ENCODE data around the gene COL9A3.

COL9A3 gene

DNA sequence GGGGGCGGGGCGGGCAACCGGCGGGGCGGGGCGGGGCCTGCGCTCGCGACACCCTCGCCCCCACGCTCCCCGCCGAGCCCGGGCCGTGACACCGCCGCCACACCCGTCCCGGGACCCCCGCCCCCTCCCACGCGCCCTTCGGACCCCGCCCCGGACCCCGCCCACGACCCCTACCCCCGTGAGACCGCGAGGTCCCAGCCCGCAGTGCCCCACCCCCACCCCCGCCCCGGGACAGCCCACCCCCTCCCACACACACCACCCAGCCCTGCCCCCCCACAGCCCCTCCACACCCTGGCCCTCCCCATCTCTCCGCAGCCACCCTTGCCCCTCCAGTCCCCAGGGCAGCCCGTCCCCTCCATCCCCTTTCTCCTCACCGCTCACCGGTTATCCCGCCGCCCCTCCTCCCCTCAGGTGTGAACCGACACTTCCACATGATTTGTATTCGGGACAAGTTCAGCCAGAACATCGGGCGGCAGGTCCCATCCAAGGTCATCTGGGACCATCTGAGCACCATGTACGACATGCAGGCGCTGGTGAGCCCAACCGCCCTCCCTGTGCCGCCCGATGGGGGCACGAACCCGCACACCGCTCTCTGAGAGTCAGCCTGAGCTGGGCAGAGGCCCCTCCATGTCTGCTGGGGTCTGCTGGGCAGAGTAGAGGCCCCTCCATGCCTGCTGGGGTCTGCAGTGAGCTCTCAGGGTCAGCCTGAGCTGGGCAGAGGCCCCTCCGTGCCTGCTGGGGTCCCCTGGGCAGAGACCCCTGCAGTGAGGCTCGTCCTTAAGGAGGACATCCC, 20.0 kb upstream of the COL9A3 start:
- DNase-seq (ENCODE audit: low read depth), result no peak

DNA sequence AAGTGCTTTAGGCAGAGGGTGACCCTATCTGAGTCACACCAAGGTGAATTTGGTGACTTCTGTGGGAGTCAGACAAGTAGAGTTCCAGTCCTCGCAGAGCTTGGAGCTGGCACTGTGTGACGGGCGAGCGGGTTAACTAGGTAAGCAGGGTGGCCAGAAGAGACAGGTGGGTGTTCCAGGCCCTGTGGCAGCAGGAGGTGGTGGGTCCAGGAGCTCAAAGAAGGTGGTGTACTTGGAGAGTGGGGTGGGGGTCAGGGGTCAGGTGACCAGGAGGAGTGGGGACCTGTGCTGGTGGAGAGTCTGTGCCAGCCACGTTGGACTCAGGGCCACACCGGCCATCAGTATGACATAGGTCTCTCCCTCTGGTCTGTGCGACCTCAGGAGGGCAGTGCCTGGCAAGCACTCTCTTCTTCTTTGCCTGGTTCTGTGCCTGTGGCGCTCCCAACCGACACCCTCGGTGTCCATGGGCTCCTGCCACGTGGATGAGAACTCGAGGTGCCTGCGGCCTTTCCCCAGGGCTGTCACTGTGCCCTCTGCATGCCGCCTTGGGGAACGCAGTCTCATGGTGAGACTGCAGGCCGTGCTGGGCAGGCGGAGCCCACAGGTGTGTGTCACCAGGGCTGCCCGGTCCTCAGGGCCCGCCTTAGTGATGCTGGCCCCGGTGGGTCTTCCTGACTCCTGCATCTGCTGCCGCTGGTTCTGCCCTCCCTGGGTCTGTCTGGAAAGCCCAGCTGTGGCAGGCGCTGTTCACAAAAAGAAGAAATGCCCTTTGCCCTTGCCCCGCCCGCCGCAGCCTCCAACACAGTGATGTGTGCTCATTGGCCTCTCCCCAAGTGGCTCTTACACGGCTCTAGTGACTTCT, 18.9 kb upstream of the COL9A3 start:
- no peak for DNase-seq (ENCODE audit: low read depth)

DNA sequence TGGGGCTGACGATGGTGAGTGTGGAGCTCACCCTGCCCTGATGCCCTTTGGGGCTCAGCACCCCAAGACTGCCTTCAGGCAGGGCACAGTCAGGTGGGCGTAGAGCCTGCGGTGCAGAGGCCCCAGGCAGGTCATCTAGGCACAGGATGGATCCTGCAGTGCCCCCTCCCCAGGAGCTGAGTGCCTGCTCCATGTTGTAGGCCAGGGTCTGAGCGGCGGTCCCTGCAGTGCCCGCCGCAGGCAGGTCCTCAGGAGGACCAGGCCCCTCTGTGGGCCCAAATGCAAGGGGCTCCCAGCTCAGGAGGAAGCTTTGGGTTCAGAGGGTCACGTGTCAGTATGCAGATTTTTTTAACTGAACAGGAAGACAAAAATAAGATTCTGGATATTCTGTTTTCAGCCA, 17.8 kb upstream of the COL9A3 start:
- no peak for DNase-seq (ENCODE audit: low read depth)

DNA sequence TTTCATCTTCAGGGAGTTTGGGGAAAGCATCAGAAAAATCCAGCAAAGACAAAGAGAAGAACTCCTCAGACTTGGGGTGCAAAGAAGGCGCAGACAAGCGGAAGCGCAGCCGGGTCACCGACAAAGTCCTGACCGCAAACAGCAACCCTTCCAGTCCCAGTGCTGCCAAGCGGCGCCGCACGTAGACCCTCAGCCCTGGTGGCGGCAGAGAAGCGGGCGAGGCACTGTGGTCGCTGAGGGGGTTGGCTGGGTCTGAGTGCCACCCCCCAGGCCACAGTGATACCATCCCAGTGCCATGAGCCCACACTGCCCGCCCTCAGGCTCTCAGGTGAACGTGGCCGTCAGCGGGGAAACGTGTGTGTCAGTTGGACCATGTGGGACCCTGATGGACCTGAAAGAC, 17.4 kb upstream of the COL9A3 start:
- DNase-seq (ENCODE audit: low read depth), result no peak

DNA sequence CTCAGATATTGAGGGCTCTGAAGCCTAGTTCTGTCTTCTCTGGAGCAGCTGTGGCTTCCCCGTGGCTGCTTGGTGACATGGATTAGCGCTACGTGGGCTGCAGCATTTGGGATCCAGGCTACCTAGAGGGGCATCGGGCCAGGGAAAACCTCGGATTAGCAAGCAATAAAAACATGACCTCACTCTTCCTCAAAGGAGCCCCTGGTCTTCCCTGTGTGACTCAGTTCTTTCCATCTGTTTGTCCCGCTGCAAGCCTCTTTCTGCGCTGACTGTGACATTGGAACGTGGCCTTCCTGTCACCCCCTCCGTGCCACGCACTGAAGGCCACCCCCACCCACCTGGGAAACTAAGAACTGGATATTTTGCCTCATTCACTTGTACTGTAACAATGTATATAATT, 17.0 kb upstream of the COL9A3 start:
- no peak for DNase-seq (ENCODE audit: low read depth)

DNA sequence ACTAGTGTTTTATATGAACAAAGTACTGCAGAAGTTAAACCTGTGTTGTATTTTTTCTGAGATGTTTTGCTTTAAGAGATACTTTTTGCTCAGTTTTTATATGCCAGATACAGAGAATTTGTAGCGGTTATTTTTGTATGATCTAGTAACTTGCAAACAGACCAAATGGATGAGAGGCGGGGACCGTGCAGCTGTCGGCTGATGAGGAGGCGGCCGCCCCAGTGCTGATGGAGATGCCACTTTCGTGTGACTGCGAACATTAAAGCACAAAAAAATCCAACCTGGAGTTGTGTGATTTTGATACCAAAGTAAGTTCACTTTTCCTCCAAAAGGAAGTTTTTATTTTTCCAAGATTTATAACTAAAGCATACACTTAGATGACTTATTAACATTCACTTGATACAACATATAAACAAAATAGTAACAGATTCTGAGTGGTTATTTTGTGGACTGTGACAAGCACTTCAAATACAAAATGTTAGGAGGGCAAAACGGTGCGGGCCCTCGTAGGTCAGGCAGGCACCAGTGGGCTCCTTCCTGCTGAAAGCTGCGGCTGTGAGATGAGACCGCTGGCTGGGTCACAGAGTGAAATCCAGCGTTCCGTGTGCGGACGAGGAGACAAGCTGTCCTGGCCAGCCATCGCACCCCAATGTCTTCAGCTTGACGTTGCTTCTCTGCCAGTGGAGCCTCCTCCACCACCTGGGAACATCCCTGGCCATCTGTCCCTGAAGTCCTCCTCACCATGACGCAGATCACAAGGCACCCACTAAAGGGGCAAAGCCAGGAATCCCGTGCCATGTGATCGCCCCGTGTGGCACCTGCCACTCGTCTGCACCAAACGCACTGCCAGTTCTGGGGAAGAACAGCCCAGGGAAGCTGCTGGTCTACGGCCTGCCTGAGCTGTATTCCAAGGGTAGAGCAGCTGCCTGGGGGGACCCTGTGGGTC, 16.3 kb upstream of the COL9A3 start:
- DNase-seq (ENCODE audit: low read depth), result no peak

DNA sequence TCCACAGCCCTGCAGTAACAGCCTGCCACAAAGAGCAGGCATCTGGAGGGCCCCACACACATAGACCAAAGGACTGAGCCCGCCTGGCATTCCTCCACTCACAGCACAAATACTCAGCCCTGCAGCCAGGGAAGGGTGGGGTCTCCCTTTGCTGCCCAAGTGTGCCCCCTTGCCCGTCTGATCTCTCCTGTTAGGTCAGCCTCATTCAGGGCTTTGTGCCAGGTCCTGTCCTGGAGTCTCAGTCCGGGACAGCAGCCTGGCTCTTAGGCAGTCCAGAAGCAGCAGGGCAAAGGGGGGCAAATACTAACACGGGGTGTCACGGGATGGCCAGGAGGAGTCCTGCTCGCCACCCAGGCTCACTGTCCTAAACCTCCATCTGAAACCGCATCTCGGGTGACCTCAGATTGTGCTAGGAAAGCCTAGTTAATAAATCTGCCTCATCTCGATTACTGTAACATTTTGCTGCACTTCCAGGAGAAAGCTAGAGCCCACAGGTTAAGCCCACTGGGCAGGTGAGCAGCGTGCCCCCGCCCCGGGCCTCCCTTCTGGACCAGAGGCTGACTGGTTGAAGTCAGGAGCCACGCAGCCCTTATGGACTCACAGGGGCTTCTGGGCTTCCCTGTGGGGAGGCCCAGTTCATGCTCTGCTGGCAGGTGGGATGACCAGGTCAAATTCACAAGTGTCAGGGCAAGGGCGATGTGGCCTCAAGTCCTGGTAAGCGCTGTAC, 15.4 kb upstream of the COL9A3 start:
- DNase-seq (ENCODE audit: low read depth), result no peak

DNA sequence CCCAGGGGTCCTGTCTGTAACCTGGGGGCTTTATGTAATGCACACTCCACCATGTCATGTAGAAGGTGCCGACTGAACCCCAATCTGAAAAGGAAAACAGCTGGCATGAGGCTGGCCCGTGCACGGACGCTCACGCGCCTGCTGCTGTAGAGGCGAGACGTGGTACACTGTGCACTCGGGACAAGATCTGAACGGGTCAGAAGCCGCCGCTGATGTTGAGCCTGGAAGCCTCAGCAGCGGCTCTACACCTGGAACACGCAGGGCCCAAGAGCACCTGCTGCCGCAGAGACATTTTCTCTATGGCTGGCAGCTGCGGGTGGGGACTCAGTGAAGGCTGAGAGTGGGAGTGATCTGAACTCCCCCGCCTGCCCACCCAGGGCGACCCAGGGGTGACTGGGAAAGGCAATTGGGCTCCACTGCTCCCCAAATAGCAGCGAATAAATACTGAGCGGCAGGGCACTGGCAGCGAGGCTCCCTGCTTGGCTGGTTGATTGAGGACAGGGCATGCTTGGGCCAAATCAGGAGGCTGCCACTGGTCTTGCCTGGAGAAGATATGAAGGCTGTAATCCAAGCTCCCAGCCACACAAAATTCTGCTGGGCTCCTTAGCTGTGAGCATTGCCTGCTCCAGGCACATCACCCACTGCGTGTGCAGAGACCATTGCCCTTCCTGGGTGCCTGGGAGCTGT, 14.7 kb upstream of the COL9A3 start:
- DNase-seq (ENCODE audit: low read depth), result no peak

DNA sequence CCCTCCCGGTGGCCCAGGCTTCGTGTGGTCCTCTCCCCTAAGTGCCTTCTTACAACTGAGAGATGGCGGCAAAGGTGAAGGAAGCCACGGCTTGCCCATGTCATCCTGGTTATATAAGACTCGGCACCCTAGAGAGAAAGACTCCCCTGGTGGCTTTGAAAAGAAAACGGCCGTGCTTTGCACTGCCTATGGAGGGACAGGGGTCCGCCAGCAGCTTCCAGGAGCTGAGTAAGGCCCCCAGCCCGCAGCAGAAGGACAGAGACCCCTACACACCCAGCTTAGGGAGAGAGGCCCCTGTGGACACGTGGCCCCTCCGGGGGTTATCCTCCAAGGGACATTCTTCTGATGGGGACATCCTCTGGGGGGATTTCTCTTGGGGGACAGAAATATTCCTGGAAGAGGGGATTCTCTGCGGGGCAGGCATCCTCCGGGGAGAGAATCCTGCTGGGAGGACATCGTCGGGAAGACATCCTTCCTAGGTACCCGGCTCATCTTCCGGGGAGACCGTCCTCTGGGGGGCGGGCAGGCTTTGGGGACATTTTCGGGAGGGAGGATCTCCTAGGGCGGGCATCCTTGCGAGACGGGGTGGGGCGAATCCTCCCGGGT, 12.7 kb upstream of the COL9A3 start:
- DNase-seq (ENCODE audit: low read depth), result no peak

DNA sequence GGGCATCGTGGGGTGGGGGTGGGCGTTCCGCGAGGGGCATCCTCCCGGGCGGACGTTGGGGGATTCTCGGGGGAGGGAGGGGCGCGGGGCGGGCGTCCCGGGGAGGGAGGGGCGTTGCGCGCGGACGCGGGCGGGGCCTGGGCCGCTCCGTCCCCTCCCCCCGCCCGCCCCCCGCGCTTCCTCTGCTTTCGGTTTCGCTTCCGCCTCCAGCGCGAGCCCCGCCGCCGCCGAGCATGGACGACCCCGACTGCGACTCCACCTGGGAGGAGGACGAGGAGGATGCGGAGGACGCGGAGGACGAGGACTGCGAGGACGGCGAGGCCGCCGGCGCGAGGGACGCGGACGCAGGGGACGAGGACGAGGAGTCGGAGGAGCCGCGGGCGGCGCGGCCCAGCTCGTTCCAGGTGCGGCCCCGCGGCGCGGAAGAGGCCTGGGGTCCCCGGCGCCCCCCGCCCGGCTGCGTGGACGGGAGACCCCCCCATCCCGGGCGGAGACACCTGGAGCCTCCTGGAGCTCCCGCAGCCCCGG, 12.2 kb upstream of the COL9A3 start, which contains the start of gene OGFR:
TSS of gene OGFR (plus strand) at position 209 of the 528 bp plus-strand sequence. CDS start at position 234, 25 bp downstream.
- peak; percentile 61 for DNase-seq (ENCODE audit: low read depth)

DNA sequence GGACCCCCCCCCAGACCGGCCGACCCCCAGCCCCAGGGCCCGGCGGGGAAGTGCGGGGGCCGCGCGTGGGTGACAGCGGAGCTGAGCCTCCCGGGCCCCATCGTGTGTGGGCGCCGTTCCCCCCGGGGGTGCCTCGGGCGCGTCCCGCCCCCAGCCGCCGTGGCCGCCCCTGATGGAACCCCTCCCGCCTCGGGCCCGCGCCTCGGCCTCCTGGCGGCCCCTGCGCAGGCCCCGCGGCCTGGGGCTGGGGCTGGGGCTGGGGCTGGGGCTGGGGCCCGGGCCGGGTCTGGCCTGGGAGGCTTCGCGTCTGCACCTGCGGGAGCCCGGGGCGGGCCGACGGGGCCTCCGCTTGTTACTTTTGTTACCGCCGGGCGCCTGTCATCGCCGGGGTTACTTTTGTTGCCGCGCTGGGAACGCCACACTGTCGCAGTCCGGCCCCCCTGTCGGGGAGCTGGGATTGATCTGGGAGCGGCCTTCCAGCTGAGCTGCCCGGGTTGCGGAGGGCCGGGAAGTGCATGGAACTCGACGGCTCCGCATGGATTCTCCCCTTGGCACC, 11.6 kb upstream of the COL9A3 start:
- DNase-seq (ENCODE audit: low read depth), result no peak

DNA sequence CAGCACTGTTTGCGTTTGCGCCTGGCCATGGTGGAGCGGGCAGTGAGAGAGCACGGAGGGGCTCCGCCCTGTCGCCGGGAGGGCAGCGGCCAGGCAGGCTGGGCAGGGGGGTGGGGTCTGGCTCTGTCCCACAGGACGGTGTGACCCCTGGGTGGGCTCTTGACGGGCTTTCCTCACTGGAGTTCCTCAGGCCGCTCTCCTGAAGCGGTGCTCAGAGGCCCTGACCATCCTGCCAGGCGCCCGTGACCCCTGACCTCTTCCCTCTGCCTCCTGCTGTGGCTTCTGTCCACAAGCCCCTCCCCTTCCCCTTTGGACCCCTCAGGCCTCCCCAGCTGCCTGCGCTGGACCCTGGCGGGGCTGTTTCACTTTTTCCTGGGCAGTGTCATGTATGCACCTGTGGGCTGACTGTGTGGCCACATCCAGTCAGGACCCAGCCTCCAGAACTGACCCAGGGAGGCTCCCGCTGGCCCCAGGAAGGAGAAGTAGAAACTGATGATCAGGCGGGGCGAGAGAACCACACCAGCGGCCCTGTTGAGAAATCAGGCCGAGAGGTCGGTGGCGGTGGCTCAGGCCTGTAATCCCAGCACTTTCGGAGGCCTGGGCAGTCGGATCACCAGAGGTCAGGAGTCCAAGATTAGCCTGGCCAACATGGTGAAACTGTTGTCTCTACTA, 11.0 kb upstream of the COL9A3 start:
- no peak for DNase-seq (ENCODE audit: low read depth)

DNA sequence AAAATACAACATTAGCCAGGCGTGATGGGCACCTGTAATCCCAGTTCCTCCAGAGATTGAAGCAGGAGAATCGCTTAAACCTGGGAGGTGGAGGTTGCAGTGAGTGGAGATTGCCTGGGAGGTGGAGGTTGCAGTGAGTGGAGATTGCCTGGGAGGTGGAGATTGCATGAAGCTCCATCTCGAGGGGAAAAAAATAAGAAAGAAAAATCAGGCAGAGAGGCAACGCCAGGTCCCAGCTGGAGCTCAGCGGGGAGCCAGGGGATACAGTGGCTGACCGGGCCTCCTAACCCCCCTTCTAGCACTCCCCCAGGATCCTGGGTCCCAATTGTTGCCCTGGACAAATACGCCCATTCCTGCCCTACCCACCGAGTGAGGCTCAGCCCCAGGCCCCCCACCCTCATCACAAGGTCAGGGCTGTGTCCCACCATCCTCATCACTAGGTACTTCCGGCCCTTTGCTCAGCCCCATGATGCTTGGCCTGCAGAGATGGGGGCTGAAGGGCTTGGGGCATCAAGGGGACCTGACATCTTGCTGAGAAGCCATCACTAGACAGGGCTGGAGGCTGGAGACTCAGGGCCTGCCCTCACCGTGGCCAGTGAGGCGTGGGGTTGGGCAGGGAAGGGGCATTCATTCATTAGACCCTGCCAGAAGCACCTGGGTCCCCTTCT, 10.3 kb upstream of the COL9A3 start:
- no peak for DNase-seq (ENCODE audit: low read depth)

DNA sequence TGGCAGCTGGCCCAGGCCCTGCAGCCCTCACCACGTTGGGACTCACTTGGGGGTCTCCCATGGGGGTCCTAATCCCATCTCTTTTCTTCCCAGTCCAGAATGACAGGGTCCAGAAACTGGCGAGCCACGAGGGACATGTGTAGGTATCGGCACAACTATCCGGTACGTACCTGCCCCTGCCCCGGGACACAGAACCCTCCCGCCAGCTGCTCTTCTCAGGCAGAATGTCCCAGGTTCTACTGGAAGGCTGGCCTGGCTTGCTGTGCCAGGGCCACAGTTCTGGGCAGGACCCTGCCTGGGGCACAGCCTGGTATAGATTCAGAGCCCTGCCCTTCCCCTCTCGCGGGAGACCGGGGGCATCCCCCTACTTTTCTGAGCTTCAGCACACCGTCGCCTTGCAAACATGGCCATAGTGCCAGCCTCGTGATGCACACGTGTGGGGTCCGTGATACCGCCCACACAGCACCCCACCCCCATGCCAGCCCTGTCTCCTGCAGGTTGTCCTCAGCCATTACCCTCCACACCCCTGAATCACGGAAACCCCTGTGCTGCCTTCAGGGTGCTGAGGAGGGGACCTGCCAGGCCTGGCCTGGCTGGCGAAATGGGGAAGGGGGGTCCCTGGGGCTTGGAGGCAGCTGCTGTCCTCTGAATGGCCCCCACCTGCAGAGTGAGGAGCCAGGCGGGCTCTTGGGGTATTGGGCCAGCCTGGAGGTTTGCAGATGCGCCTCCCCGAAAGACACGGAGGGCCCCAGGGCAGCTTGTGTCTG, 9.2 kb upstream of the COL9A3 start:
- DNase-seq (ENCODE audit: low read depth), result no peak

DNA sequence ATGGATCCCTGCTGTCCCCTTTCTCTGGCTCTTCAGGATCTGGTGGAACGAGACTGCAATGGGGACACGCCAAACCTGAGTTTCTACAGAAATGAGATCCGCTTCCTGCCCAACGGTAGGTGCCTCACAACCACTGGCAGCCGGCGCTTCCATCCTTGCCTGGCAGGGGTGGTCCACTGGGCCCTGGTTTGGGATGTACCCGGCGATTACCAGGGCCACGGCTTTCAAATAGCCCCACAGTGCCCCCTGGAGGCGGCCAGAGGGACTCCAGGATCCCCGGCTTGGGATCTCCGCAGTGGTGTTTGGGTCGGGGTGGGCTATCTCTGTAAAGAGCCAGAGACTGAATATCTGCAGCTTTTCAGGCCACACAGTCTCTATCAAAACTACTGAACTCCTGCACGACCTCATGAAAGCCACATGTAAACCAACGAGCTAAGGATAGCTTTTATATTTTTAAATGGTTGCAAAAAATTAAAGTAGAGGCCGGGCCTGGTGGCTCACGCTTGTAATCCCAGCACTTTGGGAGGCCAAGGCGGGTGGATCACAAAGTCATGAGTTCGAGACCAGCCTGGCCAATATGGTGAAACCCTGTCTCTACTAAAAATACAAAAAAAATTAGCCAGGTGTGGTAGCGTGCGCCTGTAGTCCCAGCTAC, 8.5 kb upstream of the COL9A3 start:
- peak; percentile 39 for DNase-seq (ENCODE audit: low read depth)

DNA sequence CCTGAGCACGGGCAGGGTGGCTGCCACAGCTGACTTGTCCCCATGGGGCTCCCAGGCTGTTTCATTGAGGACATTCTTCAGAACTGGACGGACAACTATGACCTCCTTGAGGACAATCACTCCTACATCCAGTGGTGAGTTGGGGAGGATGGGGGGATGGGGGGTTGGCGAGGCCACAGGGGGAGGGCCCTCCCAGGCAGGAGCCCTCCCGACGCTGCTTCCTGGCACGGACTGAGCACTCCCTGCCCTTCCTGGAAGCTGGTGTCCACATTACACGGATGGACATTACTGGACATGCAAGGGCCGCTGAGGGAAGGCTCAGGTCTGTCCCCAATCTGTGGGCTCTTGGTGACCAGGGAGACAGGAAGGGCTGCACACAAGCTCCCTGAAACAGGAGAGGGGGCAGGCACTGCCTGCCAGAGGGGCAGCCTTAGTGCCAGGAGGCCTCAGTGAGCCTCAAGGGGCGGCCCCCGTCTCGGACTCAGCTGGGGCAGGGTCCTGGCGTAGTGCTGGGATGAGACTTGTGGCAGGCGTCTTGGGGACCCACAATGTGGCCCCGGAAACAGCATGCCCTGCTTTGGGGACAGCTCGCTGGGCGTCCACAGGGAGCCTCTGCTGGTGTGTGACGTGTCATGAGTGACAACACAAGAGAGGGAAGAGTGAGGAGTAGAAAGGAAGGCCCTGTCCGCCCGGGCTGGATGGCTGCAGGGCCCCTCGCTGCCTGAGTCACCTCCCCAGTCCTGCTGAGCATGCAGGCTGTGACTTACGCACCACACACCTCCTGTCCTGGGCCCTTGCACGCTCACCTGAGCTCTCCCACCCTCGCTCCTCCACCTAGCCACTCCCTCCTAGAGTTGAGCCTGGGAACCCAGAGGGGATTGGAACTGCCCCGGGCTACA, 7.1 kb upstream of the COL9A3 start:
- no peak for DNase-seq (ENCODE audit: low read depth)

All from T-helper 22 cell (primary cell).